Astrocyte (in vitro differentiated cells and primary cell): ENCODE results near the gene SLC38A1.

Experiments used
- CTCF ChIP-seq: IDR thresholded peaks from 2 replicates; pipeline ENCODE4 v1.5.1; 2011; ENCODE audit warnings: low read depth, mild to moderate bottlenecking, inconsistent platforms, low read length, moderate library complexity; ENCODE audit not compliant: insufficient read depth
- EZH2 ChIP-seq: IDR thresholded peaks from 2 replicates; pipeline ENCODE4 v1.6.1; 2012; ENCODE audit warnings: mild to moderate bottlenecking, low read length, inconsistent platforms; ENCODE audit not compliant: insufficient read depth

GRCh38 chr12:46217541-46218321 is 51.1 kb downstream of the SLC38A1 start:
- no peak for TF ChIP-seq CTCF
- no peak for TF ChIP-seq EZH2
